Fibroblast of lung (primary cell): ENCODE results near the gene KCNH1.

ENCODE experiments used
- CTCF ChIP-seq, 2 donors: IDR thresholded peaks in 1 of 2; conservative IDR thresholded peaks in 1 of 2; 1 replicate in 1 of 2; 2 replicates in 1 of 2; pipeline ENCODE4 v1.5.1; 2011 to 2012; ENCODE audit warnings: low read length in 2 of 2, control low read depth in 1 of 2, inconsistent platforms in 1 of 2, low read depth in 1 of 2, mild to moderate bottlenecking in 1 of 2
- EZH2 ChIP-seq: IDR thresholded peaks from 2 replicates; pipeline ENCODE4 v1.5.1; 2012; ENCODE audit warnings: low read length, control low read depth, mild to moderate bottlenecking; ENCODE audit errors: missing control alignments

- TF ChIP-seq CTCF (conservative IDR thresholded peaks at IDR 0.05 in 1 of 2, IDR thresholded peaks at IDR 0.05 in 1 of 2; ENCODE audit: low read depth in 1 of 2, low read length in 2 of 2) = no peak
- TF ChIP-seq EZH2 = no peak
These were observed 42.1 kb downstream of the KCNH1 start for GRCh38 chr1:211091867-211092266.
